Type B pancreatic cell (in vitro differentiated cells): ENCODE data around the gene TP53BP2. TPM values are rescaled to one million over a fixed set of nuclear protein-coding genes. Genes with fewer than 3 reads are reported as not detected.

Experiments used
- DNase-seq: peaks from one replicate; pipeline ENCODE4 v3.0.0; 2021; ENCODE audit warnings: mixed read lengths; ENCODE audit not compliant: unreplicated experiment; ENCODE audit errors: extremely low spot score
- H3K27ac Mint-ChIP-seq: 2 replicates; pipeline ENCODE4 v1.8.0; 2021; ENCODE audit warnings: mild to moderate bottlenecking, mixed read lengths
- H3K27me3 Mint-ChIP-seq: 2 replicates; pipeline ENCODE4 v1.8.0; 2021; ENCODE audit warnings: mixed read lengths
- H3K36me3 Mint-ChIP-seq: 2 replicates; pipeline ENCODE4 v1.8.0; 2021; ENCODE audit warnings: mixed read lengths
- H3K4me1 Mint-ChIP-seq: one replicate; pipeline ENCODE4 v1.8.0; 2021; ENCODE audit warnings: mixed read lengths; ENCODE audit not compliant: unreplicated experiment
- H3K4me3 Mint-ChIP-seq: 2 replicates; pipeline ENCODE4 v1.8.0; 2021; ENCODE audit warnings: mild to moderate bottlenecking, mixed read lengths
- H3K9me3 Mint-ChIP-seq: 2 replicates; pipeline ENCODE4 v1.8.0; 2021; ENCODE audit warnings: mixed read lengths
- CTCF ChIP-seq: fragments of 200-600 bp; sonication (generic); conservative IDR thresholded peaks from 2 replicates; pipeline ENCODE4 v1.5.0; 2021; ENCODE audit warnings: antibody characterized with exemption, mild to moderate bottlenecking
- total RNA-seq: library from RNA; stranded (reverse); gene quantifications from 2 replicates; pipeline ENCODE4 v1.2.1, GENCODE V29; 2021; ENCODE audit warnings: low replicate concordance

The TP53BP2 gene
- total RNA-seq, 1 donor from 2014 or later = 67.2 TPM

GRCh38 chr1:223833948-223834347 is 11.8 kb downstream of the TP53BP2 start:
- H3K27me3 Mint-ChIP-seq = no peaks in the 10 kb centered on the region
- H3K4me1 Mint-ChIP-seq = peaks cover 32% of the 10 kb centered on the region
- H3K9me3 Mint-ChIP-seq = no peaks in the 10 kb centered on the region
- no peaks in the 10 kb centered on the region for H3K36me3 Mint-ChIP-seq
- H3K4me3 Mint-ChIP-seq = no peak overlapping the region
- TF ChIP-seq CTCF = no peak
- DNase-seq = no peak
- H3K27ac Mint-ChIP-seq = no peak overlapping the region

DNA sequence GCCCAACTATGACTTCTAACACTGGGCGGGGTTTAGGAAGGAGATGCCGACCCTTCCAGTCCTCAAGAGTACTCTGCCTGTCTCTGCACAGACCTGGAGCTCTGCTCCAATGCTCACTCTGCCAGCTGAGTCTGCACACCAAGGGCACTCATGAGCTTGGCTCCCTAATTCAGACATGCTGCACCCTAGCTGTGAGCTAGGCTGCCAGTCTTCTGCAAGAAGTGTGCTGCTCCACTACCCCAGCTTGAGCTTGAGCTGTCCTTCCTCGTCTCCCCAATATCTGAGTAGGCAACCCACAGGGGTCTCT is 13.2 kb downstream of the TP53BP2 start:
- no peak for DNase-seq
- no peaks in the 10 kb centered on the region for H3K36me3 Mint-ChIP-seq
- H3K9me3 Mint-ChIP-seq = no peaks in the 10 kb centered on the region
- no peak overlapping the region for H3K4me3 Mint-ChIP-seq
- no peak for TF ChIP-seq CTCF
- peaks cover 18% of the 10 kb centered on the region for H3K4me1 Mint-ChIP-seq
- no peaks in the 10 kb centered on the region for H3K27me3 Mint-ChIP-seq
- H3K27ac Mint-ChIP-seq = no peak overlapping the region

- H3K27me3 Mint-ChIP-seq = no peaks in the 10 kb centered on the region
- DNase-seq = no peak
- H3K36me3 Mint-ChIP-seq = no peaks in the 10 kb centered on the region
- peak overlapping the region; percentile 83 for H3K27ac Mint-ChIP-seq
- H3K4me1 Mint-ChIP-seq = peaks cover 20% of the 10 kb centered on the region
- H3K9me3 Mint-ChIP-seq = no peaks in the 10 kb centered on the region
- no peak overlapping the region for H3K4me3 Mint-ChIP-seq
- TF ChIP-seq CTCF = no peak
Observed at GRCh38 chr1:223831755-223832636, 13.8 kb downstream of the TP53BP2 start.

- no peak overlapping the region for H3K27ac Mint-ChIP-seq
- TF ChIP-seq CTCF = no peak
Observed at GRCh38 chr1:223829678-223830077, 16.1 kb downstream of the TP53BP2 start.

GRCh38 chr1:223828162-223828848 is 17.4 kb downstream of the TP53BP2 start:
- Mint-ChIP-seq H3K27me3 (no peaks in the 10 kb centered on the region), H3K4me1 (peaks cover 46% of the 10 kb centered on the region), H3K27ac (no peak overlapping the region), H3K4me3 (no peak overlapping the region), H3K36me3 (no peaks in the 10 kb centered on the region), H3K9me3 (no peaks in the 10 kb centered on the region)
- DNase-seq = no peak
- peak; percentile 59 for TF ChIP-seq CTCF

More at GRCh38 chr1:223829678-223830077, 16.1 kb downstream of the TP53BP2 start:
- Mint-ChIP-seq H3K4me3 (no peak overlapping the region), H3K4me1 (peaks cover 44% of the 10 kb centered on the region), H3K9me3 (no peaks in the 10 kb centered on the region), H3K36me3 (no peaks in the 10 kb centered on the region), H3K27me3 (no peaks in the 10 kb centered on the region)
- DNase-seq = no peak
